ENCODE measurements around the gene PRR7.
"Not testable (repeated sequence)": the region's sequence is repeated elsewhere in the genome, so short reads cannot be mapped to it uniquely, and the experiment has no call there.

PRR7 gene

DNA sequence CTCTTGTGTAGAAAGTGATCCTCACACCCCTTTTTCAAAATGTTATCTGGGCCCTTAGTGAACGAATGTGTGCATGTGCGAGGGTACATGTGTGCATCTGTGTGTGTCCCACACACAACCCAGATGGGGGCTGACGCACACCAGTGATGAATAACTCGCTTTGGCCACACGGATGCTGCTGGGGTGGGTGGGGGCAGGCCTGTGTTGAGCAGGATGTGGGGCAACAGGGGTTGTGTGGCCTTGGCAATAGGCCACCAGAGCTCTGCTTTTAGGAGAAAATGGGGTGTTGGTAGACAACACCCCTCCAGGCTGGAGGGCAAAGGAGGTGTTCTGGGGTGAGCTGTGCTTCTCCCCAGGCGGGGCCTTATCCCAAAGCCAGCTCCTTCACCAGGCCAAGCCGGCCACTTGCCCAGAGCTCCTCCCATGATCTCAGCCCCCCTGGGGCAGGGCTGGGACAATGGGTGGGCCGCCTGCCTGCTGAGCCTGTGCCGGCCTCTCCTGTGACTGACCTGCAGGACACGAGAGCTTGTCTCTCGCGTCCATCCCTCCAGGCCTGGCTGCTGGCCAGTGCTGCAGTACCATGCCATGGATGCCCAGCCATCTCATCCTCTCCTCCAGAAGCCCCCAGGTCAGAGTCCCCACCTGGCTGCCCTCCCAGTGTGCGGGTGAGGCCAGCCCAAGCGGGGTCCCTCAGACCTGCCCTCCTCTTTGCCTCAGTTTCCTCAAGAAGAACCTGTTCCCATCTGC, 25.2 kb downstream of the PRR7 start:
- no peak for DNase-seq

DNA sequence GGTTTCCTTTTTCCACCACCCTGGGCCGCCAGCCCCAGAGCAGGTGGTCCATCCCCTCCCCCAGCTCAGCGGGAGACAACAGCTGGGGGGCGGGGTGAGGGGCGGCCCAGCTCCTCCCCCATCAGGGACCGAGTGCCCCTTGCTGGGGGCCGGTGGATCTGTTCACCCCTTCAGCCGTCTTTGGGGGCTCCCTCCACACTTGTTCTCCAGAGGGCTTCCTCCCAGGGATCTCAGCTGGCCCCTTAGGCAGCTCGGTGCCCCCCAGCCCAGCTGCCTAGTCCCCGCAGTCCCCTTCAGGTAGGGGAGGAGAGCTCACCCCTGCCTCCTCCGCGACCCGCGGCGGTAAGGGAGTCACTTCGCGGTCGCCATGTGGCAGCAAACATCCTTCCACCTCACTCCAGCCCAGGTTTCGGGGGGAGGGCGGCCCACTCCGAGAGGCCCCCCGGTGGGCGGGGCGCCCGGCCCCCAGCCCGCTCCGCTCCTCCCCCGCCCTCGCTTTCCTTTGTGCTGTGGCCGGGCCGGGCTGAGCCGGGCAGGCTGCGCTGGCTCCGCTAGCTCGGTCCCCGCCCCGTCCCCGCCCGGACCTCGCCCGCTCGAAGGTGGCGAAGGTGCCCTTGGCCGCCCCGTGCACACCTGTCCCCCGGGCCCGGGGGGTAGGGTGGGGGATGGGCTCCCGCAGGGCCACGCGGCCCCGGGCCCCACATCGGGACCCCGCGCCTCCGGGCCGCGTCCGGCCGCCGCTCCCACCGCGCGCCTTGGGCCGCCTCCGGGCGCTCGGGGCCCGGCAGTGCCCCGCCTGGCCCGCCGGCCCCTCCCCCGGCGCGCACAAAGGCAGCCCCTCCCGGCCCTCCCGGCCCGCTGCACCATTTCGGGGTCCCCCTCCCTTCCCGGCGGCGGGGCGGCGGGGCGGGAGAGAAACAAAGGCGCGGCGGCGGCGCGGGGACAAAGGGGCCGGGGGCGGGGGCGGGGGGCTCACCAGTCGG, 26.1 kb downstream of the PRR7 start:
- DNase-seq: no peak

DNA sequence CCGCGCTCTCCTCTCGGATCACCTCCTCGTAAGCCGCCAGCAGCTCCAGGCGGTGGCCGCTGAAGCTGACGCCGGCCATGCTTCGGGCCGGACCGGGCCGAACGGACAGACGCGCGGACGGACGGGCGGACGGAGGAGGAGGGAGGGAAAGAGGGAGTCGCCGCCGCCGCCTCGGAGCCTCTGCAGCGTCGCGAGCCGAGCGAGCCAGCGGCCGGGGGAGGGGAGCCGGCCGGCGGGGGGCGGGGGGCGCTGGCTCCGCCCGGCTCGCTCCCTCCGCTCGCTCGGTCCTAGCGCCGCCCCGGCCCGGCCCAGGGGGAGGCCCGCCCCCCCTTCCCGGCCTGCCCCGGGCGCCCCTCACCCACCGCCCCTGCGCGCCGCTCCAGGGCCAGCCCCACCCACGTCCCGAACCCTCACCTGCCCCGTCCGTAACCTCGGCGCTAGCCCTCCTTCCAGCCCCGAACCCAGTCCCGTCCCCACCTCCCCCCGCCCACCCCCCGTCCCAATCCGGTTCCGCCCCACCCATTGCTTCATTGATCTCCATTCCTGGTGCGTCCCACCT, 26.9 kb downstream of the PRR7 start, which contains the start of gene DBN1:
DBN1 (minus strand) TSS at position 192 of the 559 bp plus-strand sequence; CDS start at position 79, 113 bp downstream.
- peak; percentile 43 for DNase-seq

DNA sequence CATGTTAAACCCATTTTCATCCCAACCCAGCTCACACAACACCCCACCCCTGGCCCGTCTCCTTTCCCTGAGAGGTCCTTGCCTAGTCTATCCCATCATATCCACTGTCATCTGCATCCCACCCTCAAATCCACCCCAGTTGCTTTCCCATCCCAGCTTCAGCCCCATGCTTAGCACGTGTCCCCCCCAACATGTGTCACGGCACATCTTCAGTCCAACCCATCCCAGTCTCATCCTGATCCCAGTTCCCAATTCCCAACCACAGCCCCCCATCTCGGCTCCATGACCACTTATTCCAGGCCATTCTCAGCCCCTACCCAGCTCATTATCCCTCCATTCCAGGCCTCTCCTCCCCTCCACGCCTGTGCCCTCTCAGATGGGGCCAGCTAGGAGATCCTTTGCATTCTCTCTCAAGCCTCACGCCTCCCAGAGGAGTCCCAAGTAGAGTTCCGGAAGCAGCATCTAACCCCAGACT, 27.4 kb downstream of the PRR7 start:
- no peak for DNase-seq

DNA sequence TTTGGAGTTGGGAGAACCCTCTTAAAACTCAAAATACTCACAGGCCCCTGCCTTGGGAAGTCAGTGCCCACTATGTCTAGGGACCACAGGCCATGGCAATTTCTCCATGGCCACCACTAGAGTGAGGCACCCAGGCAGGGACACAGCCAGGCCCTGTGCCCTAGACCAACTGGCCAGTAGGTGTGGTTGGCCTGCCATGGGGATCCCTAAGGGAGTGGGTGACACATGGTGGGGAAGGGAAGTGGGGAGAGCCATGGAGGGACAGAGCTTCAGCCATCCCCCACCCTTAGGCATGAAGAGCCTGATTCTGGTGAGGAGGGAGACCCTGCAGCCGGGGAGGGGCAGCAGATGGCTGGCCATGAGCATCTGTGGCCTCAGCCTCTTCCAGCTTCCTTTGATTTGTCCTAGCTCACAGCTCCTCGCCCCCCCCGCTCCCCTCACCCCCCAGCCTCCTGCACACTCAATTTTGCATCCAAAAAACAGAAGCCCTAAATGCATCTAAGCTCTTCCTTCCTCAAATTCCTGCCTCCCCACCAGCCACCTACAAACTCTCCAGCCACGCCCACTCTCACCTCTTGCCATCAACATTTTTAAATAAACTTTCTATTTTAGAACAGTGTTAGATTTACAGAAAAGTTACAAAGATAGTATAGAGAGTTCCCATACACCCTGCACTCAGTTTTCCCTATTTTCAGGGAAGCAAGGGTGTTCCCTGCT, 28.4 kb downstream of the PRR7 start:
- no peak for DNase-seq

DNA sequence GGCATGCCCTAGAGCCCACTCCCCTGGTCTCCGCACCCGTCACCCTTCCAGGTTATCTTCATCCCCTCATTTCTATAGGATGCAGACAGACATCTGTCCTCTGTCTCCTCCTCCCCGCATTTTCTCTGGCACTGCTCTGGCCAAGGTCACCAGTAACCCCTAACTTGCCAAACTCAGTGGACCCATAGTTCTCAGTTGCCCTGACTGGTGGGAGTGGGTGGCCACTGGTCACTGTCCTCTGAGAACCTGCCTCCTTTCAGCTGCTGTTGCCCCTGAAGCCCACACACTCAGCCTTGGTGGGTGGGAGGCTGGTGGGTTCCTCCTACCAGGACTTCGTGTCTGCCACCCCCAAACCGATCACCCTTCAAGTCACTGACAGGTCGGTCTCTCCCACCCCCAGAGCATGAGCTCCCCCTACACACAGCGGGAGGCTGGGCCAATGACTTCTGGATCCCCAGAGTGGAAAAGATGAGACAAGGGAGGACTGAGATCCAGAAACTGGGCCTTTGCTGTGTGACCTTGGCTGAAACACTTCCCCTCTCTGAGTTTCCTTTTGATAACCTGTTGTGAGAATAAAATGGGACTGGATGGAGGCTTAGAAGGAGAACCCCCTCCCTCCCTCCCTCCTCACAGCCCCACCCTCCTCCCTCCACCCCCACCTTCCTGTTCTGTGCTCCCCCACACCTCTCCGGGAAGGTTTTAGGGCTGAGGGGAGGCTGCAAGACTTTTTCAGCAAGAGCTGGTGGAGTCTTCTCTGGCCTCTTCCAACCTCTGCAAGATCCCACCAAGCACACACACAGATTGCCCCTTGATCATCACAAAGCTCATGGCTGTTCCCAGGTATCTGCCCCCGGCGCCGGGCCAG, 29.2 kb downstream of the PRR7 start:
- no peak for DNase-seq

DNA sequence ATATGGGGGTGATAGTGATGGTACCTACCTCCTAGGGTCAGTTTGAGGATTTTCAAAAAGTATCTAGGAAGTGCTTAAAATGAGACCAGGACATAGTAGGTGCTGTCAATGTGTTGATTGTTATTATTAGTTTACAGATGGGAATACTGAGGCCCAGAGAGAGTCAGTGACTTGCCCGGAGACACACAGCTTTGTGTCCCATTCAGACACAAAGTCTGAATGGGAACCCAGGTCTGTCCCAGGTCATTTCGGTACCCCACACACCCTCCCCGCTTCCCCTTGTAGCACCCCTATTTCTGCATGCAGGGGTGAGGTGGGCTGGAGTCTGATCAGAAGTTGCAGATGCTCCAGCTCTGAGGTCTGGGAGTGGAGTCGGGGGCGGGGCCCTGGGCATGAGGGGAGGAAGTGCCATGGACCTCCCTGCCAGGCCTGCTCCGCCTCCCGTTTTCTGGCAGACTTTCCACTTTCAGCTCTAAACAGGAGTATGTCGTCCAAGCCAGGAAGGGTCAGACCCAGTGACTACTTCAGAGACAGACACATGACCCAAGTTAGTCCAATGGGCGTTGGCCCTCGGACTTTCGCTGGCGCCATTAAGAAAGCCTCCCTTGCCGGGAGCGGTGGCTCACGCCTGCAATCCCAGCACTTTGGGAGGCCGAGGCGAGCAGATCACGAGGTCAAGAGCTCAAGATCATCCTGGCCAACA, 30.1 kb downstream of the PRR7 start:
- DNase-seq: no peak

DNA sequence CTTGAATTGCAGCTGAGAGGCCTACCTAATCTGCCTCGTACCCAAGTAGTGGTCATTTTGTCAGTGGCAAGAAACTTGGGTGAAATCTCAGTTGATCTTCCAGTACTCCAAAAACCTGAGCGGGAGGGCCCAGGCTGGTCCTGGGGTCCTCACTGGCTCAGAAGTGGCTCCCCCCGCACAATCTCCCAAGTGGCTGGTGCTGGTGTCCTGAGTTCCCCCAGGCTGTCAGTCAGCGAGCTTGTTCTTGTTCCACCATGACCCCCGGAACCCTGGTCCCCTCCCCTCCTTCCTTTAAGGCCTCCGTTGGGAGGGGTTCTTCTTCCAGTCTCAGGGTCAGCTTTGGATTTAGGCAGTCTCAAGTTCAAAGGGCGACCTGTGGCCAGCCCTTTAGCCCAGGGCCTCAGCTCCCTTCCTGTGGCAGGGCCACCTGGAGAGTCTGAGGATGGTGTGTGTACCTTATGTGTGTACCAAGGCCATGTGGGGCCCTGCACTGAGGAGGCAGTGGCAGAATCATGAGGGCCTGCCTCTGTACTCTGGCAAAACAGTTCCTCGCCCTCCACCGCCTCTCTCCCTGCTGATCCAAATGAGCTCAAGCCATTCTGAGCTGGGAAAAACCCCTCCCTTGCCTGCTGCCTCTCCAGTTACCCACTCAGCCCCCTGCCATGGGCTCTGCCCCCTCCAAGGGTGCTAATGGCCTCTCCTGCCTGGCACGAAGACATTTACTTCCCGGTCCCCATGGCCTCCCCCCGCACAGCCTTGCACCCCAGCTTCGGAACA, 31.3 kb downstream of the PRR7 start:
- DNase-seq: no peak

DNA sequence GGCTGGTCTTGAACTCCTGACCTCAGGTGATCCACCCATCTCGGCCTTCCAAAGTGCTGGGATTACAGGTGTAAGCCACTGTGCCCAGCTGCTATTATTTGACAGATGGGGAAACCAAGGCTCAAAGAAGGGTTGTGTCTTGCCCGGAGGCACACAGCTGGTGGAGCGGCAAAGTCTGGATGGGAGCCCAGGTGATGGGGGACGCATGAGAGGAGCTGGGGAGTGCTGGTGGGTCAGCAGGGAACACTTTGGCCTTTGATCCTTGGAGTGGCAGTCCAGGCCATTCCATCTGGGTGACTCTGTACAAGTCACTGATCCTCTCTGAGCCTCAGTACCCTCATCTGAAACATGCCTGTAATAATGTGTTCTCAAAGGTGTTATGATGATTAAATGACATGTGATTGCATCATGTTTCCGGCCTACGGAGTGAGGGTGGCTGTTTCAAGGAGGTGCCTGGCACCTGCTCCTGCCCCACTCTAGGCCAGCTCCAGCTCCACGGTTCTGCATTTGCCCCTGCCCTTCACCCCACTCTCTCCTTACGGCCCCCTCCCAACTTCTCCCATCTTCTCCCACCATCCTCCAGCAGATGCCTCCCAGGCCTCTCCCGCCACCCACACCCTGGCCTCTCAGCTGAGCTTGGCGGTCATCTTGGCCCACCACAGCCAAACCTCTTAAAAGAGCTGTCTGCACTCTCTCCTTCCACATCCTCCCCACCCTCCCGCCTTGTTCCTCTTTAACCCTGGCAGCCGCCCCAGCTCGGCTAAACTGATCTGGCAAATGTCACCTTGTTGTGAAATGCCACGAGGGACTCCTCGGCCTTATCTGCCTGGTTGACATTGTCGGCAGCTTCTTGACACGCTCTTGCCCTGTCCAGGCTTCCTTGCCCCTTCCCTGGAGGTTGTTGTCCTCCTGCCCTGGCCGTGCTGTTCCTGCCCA, 32.4 kb downstream of the PRR7 start:
- DNase-seq: no peak

DNA sequence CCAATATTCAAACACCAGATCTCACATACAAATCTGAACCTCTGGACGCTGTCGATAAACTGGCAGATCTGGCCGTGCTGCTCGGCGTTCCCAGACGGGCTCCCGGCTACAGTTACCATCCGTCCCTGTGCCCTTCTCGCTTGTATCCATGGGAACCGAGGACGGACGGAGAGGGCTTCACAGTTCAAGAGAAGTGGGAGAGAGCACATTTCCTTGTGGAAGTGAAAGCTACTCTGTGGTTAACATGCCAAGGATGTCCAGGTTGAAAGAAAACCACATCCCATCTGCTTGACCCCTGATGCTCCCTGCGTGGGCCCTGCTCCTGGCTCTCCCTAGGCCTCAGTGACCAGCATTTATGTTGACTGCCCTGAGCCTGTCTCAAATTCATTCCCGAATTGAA, 33.2 kb downstream of the PRR7 start:
- DNase-seq: no peak

DNA sequence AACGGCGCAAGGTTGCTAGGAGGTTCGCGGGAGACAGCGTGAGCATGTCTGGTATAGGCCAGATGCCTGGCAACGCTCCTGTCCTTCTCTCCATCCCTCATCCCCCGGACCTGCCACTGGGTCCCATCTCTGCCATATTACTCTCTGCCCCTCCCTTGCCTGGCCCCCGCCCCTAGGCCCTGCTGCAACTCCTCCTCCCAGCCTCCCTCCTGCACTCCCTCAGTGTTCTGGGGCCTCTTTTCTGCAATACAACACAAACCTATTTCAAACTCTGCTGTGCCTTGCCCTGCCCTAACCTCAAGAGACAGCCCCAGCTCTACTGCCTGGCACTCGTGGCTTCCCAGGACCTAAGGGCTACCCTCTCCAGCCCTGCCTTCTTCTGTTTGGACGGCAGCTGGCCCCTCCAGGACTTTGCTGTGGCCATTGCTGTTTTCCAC, 35.8 kb downstream of the PRR7 start:
- no peak for DNase-seq

DNA sequence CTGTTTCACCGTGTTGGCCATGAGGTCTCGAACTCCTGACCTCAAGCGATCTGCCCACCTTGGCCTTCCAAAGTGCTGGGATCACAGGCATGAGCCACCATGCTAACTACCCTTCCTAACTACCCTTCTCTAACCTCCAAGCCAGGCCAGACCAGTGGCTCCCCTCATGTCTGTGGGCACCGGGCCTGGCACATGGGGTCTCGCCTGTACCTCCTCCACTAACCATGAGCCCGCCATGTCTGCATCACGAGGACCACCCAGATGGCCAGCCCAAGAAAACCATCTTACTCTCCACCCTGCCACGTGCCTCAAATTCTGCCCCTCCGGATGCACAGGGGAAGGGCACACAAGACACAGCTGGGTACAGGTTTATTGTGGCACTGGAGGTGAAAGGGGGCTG, 36.4 kb downstream of the PRR7 start:
- DNase-seq: no peak

DNA sequence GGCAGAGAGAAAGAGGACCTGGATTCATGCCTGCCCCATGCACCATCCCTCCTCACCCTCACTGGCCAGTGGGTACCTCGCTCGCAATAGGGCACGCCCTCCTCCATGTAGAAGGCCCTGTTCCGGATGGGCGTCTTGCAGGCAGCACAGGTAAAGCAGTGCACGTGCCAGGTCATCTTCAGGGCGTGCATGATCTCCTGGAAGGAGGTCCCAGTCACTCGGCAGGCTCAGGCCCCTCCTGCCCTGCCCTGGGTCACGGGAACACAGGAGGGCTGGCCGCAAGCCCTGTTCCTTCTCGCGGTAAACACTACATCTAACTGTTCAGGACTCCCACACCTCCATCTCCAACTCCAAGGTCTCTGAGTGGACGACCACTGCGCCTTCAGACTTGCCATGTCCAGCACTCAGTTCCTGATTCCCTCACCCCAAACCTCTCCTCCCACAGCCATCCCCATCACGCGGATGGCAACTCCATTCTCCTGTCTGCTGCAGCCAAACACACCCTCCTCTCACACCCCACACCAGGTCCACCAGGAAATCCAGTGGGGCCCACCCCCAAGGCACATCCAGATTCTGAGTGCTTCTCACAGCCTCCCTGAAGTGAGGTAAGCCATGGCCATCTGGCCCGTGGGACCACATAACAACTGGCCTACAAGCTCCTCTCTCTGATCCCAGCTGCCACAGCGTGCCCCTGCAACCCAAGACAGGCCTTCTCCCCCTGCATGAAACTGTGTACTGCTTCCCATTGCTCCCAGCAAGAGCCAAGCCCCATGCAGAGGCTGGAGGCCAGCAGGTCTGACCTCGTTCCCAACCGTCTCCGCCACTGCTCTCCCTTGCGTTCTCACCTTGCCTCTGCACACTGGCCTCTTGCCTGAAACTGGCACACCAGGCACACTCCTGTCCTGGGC, 37.6 kb downstream of the PRR7 start:
- DNase-seq: no peak

DNA sequence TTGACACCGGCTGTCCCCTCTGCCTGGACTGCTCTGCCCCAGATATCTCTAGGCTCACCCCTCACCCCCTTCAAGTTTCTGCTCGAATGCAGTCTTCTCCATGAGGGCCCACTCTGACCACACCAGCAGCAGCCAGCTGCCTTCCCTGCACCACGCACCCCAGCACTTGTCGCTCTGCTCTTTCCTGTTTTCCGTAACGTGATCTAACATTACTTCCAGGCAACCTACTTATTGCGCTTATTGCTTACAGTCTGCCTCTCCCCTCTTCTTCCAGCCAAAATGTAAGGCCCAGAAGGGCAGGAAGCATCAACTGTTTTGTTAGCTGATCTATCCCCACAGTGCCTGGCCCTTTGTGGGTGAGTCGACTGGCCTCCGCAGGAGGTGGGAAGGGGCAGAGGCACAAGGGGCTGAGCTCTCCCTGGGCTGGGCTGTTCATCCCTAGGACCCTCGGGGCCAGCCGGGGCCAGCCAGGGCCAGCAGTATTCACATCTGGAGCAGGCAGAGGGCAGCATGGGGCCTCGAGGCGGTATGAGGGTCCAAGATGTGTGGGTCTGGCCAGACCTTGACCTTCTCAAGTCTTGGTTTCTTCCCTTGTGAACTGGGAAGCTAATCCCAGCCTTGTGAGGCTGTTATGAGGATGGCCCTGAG, 38.4 kb downstream of the PRR7 start:
- no peak for DNase-seq

DNA sequence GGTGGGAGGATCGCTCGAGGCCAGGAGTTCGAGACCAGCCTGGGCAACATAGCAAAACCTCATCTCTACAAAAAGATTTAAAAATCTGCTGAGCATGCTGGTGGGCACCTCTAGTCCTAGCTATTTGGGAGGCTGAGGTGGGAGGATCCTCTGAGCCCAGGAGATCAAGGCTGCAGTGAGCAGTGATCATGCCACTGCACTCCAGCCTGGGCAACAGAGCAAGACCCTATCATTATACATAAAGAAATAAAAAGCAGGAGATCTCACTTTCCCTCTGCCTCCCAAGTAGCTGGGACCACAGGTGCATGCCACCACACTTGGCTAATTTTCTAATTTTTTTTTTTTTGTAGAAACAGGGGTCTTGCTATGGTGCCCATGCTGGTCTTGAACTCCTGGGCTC, 39.1 kb downstream of the PRR7 start:
- not testable (repeated sequence) for DNase-seq

DNA sequence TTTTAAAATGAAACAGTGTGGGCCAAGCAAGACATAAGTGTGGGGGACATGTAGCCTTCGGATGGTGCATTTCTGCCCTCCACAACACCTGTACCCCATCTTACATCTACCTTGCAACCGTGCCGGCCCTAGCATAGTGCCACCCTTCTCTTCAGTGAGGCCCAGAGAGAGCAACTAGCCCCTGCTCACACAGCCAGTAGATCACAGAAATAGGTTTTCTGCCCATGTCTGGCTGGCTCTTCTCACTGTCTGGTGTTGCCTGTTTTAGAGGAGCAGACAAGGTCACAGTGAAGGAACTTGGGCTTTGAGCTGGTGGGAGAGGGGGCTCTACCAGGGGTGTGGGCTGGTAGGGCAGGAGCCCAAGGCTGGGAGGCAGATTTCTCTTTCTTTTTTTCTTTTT, 39.6 kb downstream of the PRR7 start:
- no peak for DNase-seq

DNA sequence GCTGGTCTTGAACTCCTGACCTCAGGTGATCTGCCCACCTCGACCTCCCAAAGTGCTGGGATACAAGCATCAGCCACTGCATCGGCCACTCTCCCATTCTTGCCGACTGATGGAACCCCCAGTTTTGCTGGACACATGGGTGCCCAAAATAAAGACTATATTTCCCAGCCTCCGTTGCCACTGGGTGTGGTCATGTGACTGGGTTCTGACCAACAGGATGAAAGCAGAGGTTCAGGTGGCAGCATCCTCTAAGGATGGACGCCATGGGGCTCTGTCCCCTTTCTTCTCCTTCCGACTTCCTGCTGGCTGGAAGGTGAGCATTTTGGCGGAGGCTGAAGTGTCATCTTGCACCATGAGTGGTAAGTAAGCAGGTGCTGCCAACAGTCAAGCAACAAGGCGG, 40.5 kb downstream of the PRR7 start:
- no peak for DNase-seq

Measured in NCI-H510A (cell line).